Peyer's patch (tissue), 4 donors: Measurements from ENCODE around the gene SEMA5A. TPM values are rescaled to one million over a fixed set of nuclear protein-coding genes. Genes with fewer than 3 reads are reported as not detected.
A peak's percentile ranks its signal among the peaks of the same experiment; 100 is the strongest.

ENCODE experiments used
- DNase-seq, 3 donors: peaks; one replicate each; pipeline ENCODE4 v3.0.0-alpha.2; 2017 to 2019
- H3K27ac ChIP-seq, 4 donors: fragments of 200-600 bp; sonication (generic); one replicate each; pipeline ENCODE4 v1.5.1; 2016 to 2019
- H3K27me3 ChIP-seq, 2 donors: fragments of 200-600 bp; sonication (generic); one replicate each; pipeline ENCODE4 v1.5.1; 2019
- H3K36me3 ChIP-seq, 3 donors: fragments of 200-600 bp; sonication (generic); one replicate each; pipeline ENCODE4 v1.5.1; 2016 to 2019
- H3K4me1 ChIP-seq, 4 donors: fragments of 200-600 bp; sonication (generic); one replicate each; pipeline ENCODE4 v1.5.1; 2016 to 2019
- H3K4me3 ChIP-seq, 4 donors: fragments of 200-600 bp; sonication (generic); 1 replicate in 3 of 4; 2 replicates in 1 of 4; pipeline ENCODE4 v1.5.1; 2016 to 2019; ENCODE audit warnings: mild to moderate bottlenecking in 1 of 4
- H3K9me3 ChIP-seq, 4 donors: fragments of 200-600 bp; sonication (generic); one replicate each; pipeline ENCODE4 v1.5.1; 2016 to 2019; ENCODE audit warnings: mild to moderate bottlenecking in 1 of 4
- CTCF ChIP-seq, 6 experiments: fragments of 450-650 bp in 4 of 6; fragments of 200-600 bp in 2 of 6; sonication (generic) in 1 of 6; IDR thresholded peaks; one replicate each; pipeline ENCODE4 v1.5.1; 2017 to 2019; ENCODE audit warnings: antibody characterized with exemption in 6 of 6, mild to moderate bottlenecking in 3 of 6, moderate library complexity in 1 of 6
- POLR2A ChIP-seq, 2 donors: fragments of 450-650 bp; IDR thresholded peaks; one replicate each; pipeline ENCODE4 v1.5.1; 2017; ENCODE audit warnings: antibody characterized with exemption in 2 of 2, mild to moderate bottlenecking in 2 of 2, moderate library complexity in 2 of 2
- small RNA-seq, 2 donors: library from RNA; depleted of rRNA; stranded (forward); fragments of <200 nt; gene quantifications; one replicate each; pipeline ENCODE3, GENCODE V24; 2016
- total RNA-seq, 4 donors: library from RNA; depleted of rRNA; stranded (reverse); fragments of >200 nt; gene quantifications; one replicate each; pipeline ENCODE4 v1.1.0, GENCODE V29; 2016

The SEMA5A gene
- total RNA-seq, 4 donors from 2014 or later, result 11.6 to 22.5 (median 18.2) TPM

DNA sequence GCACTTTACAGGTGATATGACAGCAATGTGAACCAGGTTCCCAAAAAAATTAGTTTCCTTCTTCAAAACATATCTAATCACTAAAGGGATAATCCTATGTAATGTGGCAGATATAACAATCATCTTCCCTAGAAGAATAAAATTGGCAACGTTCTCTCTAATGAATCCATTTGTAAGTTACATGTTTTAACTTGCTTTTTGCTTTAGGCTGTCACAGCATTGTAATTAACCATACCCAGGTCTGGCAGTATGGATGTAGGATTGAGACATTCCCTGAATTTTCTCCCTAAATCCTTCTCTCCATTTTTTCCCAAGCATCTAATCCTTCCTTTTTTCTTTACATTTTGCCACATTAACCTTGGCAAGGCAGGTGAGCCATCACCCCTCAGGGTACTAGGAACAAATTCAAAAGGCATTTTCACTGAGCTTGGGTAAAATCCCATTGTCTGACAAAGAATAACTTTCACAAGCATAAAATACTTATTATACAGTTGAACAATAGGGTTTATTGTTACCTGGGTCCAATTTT is 548.3 kb downstream of the SEMA5A start:
- H3K27me3 ChIP-seq, result no peaks in the 10 kb centered on the region
- DNase-seq, result no peak
- H3K9me3 ChIP-seq, result no peaks in the 10 kb centered on the region
- H3K4me3 ChIP-seq, result no peak overlapping the region
- H3K4me1 ChIP-seq, result no peaks in the 10 kb centered on the region
- H3K36me3 ChIP-seq, result no peaks in the 10 kb centered on the region
- H3K27ac ChIP-seq, result no peak overlapping the region
- TF ChIP-seq POLR2A (IDR thresholded peaks at IDR 0.05), result no peak
- no peak for TF ChIP-seq CTCF (IDR thresholded peaks at IDR 0.05)

DNA sequence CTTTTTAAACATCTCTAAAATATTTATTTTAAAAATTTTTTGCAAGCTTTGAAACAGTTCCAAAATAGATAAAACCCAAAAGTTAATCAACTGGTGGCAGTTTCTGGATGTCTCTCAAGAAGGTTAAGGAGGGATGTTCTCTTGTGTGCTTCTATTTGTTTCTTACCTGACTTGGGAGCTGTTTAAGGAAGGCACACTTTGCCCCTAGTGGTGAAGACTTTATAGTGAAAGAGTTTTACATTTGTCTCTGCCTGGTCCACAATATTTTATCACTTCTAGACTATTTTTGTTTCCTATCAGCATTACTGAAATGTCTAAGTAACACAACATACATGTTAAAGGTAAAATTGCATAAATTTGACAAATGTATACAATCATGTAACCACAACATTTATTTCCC is 552.8 kb downstream of the SEMA5A start:
- no peak for DNase-seq
- Histone ChIP-seq H3K4me1 (no peaks in the 10 kb centered on the region), H3K36me3 (no peaks in the 10 kb centered on the region), H3K9me3 (no peaks in the 10 kb centered on the region), H3K27ac (no peak overlapping the region), H3K4me3 (no peak overlapping the region), H3K27me3 (no peaks in the 10 kb centered on the region)
- TF ChIP-seq CTCF (IDR thresholded peaks at IDR 0.05) (peak in 3 of 6 experiments; percentile 26 to 42 (median 39)), POLR2A (IDR thresholded peaks at IDR 0.05) (no peak)

Small RNA genes within 50 kb of the gene (small RNA-seq; reads per million reads assigned to genes)
- gene MIR4636 (0.06 to 0.53 reads per million in 2 donors), gene SNORD123 (646 to 1,662 reads per million in 2 donors)

Other genes starting within 250 kb of the SEMA5A start
- not detected for gene TAS2R1, start 84.3 kb upstream of the SEMA5A start, total RNA-seq